ENCODE measurements around the gene GALNT6. TPM values are rescaled to one million over a fixed set of nuclear protein-coding genes. Genes with fewer than 3 reads are reported as not detected.
A peak's percentile ranks its signal among the peaks of the same experiment; 100 is the strongest.

Gene GALNT6
- total and polyA plus RNA-seq, 11 donors, result 0.08 to 8.0 (median 0.77) TPM

DNA sequence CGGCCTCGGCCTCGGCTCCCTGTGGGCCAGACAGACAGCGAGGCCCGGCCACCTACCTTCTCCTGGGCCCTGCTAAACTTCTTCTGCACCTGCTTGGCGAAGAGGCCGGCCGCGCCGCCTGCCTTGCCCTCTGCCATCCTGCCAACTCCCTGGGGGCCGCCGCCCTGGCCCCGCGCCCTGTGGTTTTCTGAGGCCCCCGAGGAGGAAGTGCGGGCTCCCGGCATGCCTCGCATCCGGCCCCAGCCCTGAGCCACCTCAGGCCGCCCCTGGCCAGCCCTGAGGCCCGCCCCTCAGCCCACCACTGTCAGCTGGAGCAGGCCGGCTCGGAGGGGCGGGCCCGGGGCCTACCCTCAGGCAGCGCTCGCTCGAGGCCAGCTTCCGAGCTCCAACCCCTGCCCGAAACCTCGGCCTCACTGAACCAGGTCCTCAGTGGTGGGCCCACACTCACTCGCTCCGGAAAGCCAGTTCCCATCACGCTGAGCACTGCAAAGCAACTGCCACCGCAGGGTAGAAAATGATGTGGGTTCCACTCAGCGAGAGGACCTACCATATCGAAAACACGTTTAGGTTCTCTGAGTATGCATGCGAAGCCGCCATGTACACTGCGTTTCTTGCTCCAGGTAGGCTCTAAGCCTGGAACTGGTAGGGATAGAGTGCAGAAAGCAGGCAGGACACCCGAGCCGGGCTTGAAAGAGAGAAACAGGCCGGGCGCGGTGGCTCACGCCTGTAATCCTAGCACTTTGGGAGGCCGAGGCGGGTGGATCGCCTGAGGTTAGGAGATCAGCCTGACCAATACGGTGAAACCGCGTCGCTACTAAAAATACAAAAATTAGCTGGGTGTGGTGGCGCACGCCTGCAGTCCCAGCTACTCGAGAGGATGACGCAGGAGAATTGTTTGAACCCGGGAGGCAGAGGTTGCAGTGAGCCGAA, 67.0 kb downstream of the GALNT6 start, which contains the start of gene BIN2:
BIN2 (minus strand) TSS at position 209 of the 930 bp plus-strand sequence; CDS start at position 137, 72 bp downstream.
- ATAC-seq, result peak in 3 of 4 donors; percentile 62 to 81 (median 64)
- H3K9me3 ChIP-seq, result no peaks in the 10 kb centered on the region
- peak within 1 kb of the TSS in 9 of 12 donors; percentile 23 to 75 (median 40) for H3K4me3 ChIP-seq
- WGBS, 4 donors, result 89 to 96% (median 94%) methylated on average over 52 to 60 of the region's 60 CpGs
- intact Hi-C loops (cut with DNase I), result no loop called here
- H3K27ac ChIP-seq, result peak within 1 kb of the TSS in 7 of 12 donors; percentile 2 to 98 (median 30)
- TF ChIP-seq, protein P1, sequence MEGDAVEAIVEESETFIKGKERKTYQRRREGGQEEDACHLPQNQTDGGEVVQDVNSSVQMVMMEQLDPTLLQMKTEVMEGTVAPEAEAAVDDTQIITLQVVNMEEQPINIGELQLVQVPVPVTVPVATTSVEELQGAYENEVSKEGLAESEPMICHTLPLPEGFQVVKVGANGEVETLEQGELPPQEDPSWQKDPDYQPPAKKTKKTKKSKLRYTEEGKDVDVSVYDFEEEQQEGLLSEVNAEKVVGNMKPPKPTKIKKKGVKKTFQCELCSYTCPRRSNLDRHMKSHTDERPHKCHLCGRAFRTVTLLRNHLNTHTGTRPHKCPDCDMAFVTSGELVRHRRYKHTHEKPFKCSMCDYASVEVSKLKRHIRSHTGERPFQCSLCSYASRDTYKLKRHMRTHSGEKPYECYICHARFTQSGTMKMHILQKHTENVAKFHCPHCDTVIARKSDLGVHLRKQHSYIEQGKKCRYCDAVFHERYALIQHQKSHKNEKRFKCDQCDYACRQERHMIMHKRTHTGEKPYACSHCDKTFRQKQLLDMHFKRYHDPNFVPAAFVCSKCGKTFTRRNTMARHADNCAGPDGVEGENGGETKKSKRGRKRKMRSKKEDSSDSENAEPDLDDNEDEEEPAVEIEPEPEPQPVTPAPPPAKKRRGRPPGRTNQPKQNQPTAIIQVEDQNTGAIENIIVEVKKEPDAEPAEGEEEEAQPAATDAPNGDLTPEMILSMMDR (IDR thresholded peaks at IDR 0.05), result no peak
- no peak for TF ChIP-seq POLR2A (IDR thresholded peaks at IDR 0.05)
- no peaks in the 10 kb centered on the region for H3K27me3 ChIP-seq
- H3K36me3 ChIP-seq, result no peaks in the 10 kb centered on the region
- peaks cover 0 to 84% (median 0%) of the 10 kb centered on the region in 12 donors for H3K4me1 ChIP-seq
- peak; percentile 46 to 87 (median 61) for DNase-seq

DNA sequence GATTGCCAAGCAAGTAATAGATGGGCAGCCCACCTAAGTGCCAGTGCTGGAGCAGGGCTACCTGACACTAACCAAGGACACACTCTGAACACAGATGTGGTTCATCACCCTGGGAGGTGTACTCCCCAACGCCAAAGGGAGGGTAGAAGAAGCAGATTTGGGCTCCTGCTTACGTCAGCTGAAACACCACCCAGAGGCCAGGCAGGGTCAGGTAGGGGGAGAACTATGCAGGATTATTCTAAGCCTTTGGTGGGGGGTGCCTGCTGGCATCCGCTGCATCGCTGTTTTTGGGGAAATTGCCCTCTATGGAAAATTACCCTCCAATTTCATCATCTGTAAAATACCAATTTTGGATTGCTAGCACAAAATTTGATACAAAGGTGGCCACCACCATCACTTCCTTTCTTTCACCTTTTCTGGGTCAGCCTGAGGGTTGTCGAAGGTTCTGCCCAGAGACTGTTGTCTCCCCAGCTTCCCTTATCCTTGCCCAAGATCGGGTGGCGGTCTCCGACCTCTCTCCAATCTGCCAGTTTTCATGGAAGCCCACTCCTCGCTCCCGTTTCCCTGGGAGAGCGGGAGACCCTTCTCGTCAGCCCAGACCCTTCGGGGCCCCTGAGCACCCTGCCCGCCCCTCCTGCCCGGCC, 67.8 kb downstream of the GALNT6 start:
- H3K4me3 ChIP-seq, result peak overlapping the region in 9 of 12 donors; percentile 23 to 75 (median 40)
- ATAC-seq, result peak in 1 of 4 donors; percentile 17

GRCh38 chr12:51322452-51322851, 68.8 kb downstream of the GALNT6 start:
- no peak for DNase-seq
- H3K27ac ChIP-seq, result peak overlapping the region in 2 of 12 donors; percentile 65 to 98
- H3K4me3 ChIP-seq, result peak overlapping the region in 3 of 12 donors; percentile 40 to 75 (median 51)
- TF ChIP-seq POLR2A (IDR thresholded peaks at IDR 0.05), result no peak
- TF ChIP-seq, protein P1 (IDR thresholded peaks at IDR 0.05), result no peak
- H3K36me3 ChIP-seq, result no peaks in the 10 kb centered on the region
- ATAC-seq, result no peak
- H3K4me1 ChIP-seq, result peaks cover 0 to 79% (median 0%) of the 10 kb centered on the region in 12 donors
- no peaks in the 10 kb centered on the region for H3K27me3 ChIP-seq
- intact Hi-C loops (cut with DNase I), result no loop called here
- WGBS, 4 donors, result 82 to 92% (median 89%) methylated on average over 5 of the region's 5 CpGs
- H3K9me3 ChIP-seq, result no peaks in the 10 kb centered on the region

More for the DNA sequence above, 67.8 kb downstream of the GALNT6 start:
- no peaks in the 10 kb centered on the region for H3K36me3 ChIP-seq
- H3K4me1 ChIP-seq, result peaks cover 0 to 84% (median 0%) of the 10 kb centered on the region in 12 donors
- 77 to 95% (median 90%) methylated on average over 15 of the region's 15 CpGs for WGBS, 4 donors
- TF ChIP-seq, protein P1 (IDR thresholded peaks at IDR 0.05), result no peak
- TF ChIP-seq POLR2A (IDR thresholded peaks at IDR 0.05), result no peak
- intact Hi-C loops (cut with DNase I), result no loop called here
- no peaks in the 10 kb centered on the region for H3K9me3 ChIP-seq
- H3K27ac ChIP-seq, result peak overlapping the region in 7 of 12 donors; percentile 2 to 98 (median 30)
- no peaks in the 10 kb centered on the region for H3K27me3 ChIP-seq
- DNase-seq, result no peak

DNA sequence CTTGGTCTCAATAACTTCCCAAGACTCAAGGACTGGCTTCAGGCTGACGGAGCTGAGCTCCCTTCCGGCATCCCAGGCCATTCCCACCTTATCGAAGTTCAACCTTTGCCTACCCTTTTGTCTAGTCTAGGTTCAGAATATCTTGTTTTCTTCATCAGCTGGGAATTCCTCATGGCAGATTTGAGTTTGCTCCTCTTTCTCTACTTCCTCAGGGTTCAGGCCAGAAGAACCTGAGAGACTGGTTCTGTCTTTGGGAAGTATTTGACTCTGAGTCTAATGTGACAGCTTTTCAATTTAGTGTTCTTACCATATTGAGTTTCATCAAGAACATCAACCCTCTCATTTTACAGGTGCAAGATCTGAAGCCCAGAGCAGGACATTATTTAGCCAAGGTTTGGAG, 69.3 kb downstream of the GALNT6 start:
- Histone ChIP-seq H3K4me1 (peaks cover 0 to 73% (median 0%) of the 10 kb centered on the region in 12 donors), H3K9me3 (no peaks in the 10 kb centered on the region), H3K4me3 (peak overlapping the region in 1 of 12 donors; percentile 75), H3K27me3 (no peaks in the 10 kb centered on the region), H3K36me3 (no peaks in the 10 kb centered on the region), H3K27ac (peak overlapping the region in 1 of 12 donors; percentile 98)
- DNase-seq (no peak), ATAC-seq (no peak)
- intact Hi-C loops (cut with DNase I), result no loop called here
- no peak for TF ChIP-seq POLR2A (IDR thresholded peaks at IDR 0.05)
- TF ChIP-seq, protein P1 (IDR thresholded peaks at IDR 0.05), result no peak
- WGBS, 4 donors, result 84 to 96% (median 93%) methylated on average over 3 of the region's 3 CpGs

Data from heart left ventricle (tissue), 16 donors.